HG02885 (cell line): ENCODE measurements around the gene PEX14.

Experiments
- ATAC-seq: cut with Tn5 transposase; IDR thresholded peaks from one replicate; pipeline ENCODE4 v1.9.1; 2021; ENCODE audit warnings: mild to moderate bottlenecking; ENCODE audit not compliant: unreplicated experiment, poor library complexity

PEX14 gene

GRCh38 chr1:10537082-10537766, 62.5 kb downstream of the PEX14 start:
- no peak for ATAC-seq

GRCh38 chr1:10538646-10539355, 64.1 kb downstream of the PEX14 start:
- ATAC-seq: no peak

GRCh38 chr1:10539411-10540043, 64.8 kb downstream of the PEX14 start:
- ATAC-seq: no peak

GRCh38 chr1:10540277-10541005, 65.7 kb downstream of the PEX14 start:
- ATAC-seq: no peak

- no peak for ATAC-seq
Observed at GRCh38 chr1:10541286-10541685, 66.5 kb downstream of the PEX14 start.

- ATAC-seq: no peak
Observed at GRCh38 chr1:10544239-10544638, 69.5 kb downstream of the PEX14 start.

- ATAC-seq: no peak
Observed at GRCh38 chr1:10546896-10547295, 72.1 kb downstream of the PEX14 start.

- no peak for ATAC-seq
Observed at GRCh38 chr1:10549904-10550664, 75.3 kb downstream of the PEX14 start.

- no peak for ATAC-seq
Observed at GRCh38 chr1:10553118-10553517, 78.4 kb downstream of the PEX14 start.

GRCh38 chr1:10555635-10556429, 81.1 kb downstream of the PEX14 start:
- no peak for ATAC-seq

- ATAC-seq: no peak
Observed at GRCh38 chr1:10556430-10557005, 81.8 kb downstream of the PEX14 start.

GRCh38 chr1:10557714-10558113, 83.0 kb downstream of the PEX14 start:
- ATAC-seq: no peak

- ATAC-seq: no peak
Observed at GRCh38 chr1:10559386-10559785, 84.6 kb downstream of the PEX14 start.

- no peak for ATAC-seq
Observed at GRCh38 chr1:10561497-10561896, 86.7 kb downstream of the PEX14 start.

GRCh38 chr1:10561955-10562354, 87.2 kb downstream of the PEX14 start:
- ATAC-seq: no peak

- no peak for ATAC-seq
Observed at GRCh38 chr1:10564063-10564462, 89.3 kb downstream of the PEX14 start.

- no peak for ATAC-seq
Observed at GRCh38 chr1:10569531-10569930, 94.8 kb downstream of the PEX14 start.

- no peak for ATAC-seq
Observed at GRCh38 chr1:10575616-10576015, 100.9 kb downstream of the PEX14 start.

GRCh38 chr1:10578070-10578469, 103.3 kb downstream of the PEX14 start:
- no peak for ATAC-seq
